Panc1 (cell line): ENCODE results near the gene ZFHX3. TPM values are rescaled to one million over a fixed set of nuclear protein-coding genes. Genes with fewer than 3 reads are reported as not detected.
A peak's percentile ranks its signal among the peaks of the same experiment; 100 is the strongest.

Source experiments
- ATAC-seq: fragments of 200-7000 bp; cut with Tn5 transposase; 2 replicates; pipeline ENCODE4 v1.9.1; 2020; ENCODE audit warnings: mild to moderate bottlenecking, moderate library complexity
- BruUV-seq: library from RNA; stranded (reverse); fragments of 400-500 nt; replicated peaks from 2 replicates; lab custom pipeline; 2021; lab: Mats Ljungman, UMichigan
- CTCF ChIA-PET: fragments of 300-600 bp; sonication (Branson Sonifier 250); formaldehyde crosslinking; loops from one replicate; lab custom pipeline; 2022; ENCODE audit warnings: antibody characterized with exemption; lab: Charles Lee
- POLR2A ChIA-PET: fragments of 300-600 bp; sonication (Branson Sonifier 250); formaldehyde crosslinking; loops from one replicate; lab custom pipeline; 2022; ENCODE audit warnings: antibody characterized with exemption; lab: Charles Lee
- DNase-seq: peaks from one replicate; pipeline ENCODE4 v3.0.0-alpha.2; 2010; ENCODE audit warnings: low read depth, low spot score
- H3K27ac ChIP-seq: 2 replicates; pipeline ENCODE4 v1.5.1; 2011; ENCODE audit warnings: mild to moderate bottlenecking, low read length, inconsistent platforms
- H3K27me3 ChIP-seq: fragments of 200-500 bp; sonication (Bioruptor generic); 2 replicates; pipeline ENCODE4 v1.6.0; 2014; ENCODE audit warnings: low read length, inconsistent platforms; ENCODE audit not compliant: control insufficient read depth, insufficient read depth
- H3K36me3 ChIP-seq: fragments of 200-500 bp; sonication (Bioruptor generic); 2 replicates; pipeline ENCODE4 v1.5.1; 2014; ENCODE audit warnings: inconsistent platforms, mild to moderate bottlenecking, low read length, moderate library complexity; ENCODE audit not compliant: control insufficient read depth, insufficient read depth
- H3K4me1 ChIP-seq: 2 replicates; pipeline ENCODE4 v1.5.1; 2011; ENCODE audit warnings: inconsistent platforms, mild to moderate bottlenecking, low read length, moderate library complexity; ENCODE audit not compliant: control insufficient read depth, insufficient read depth
- H3K4me3 ChIP-seq, 2 experiments: 2 replicates each; pipeline ENCODE4 v1.5.1; 2011 to 2012; ENCODE audit warnings: low read depth in 2 of 2, low read length in 2 of 2, mild to moderate bottlenecking in 2 of 2, inconsistent platforms in 1 of 2, moderate library complexity in 1 of 2
- H3K9me3 ChIP-seq: fragments of 200-500 bp; sonication (Bioruptor generic); 2 replicates; pipeline ENCODE4 v1.5.1; 2014; ENCODE audit warnings: low read depth, mild to moderate bottlenecking, inconsistent platforms, low read length, moderate library complexity; ENCODE audit not compliant: control insufficient read depth, insufficient read depth
- CTCF ChIP-seq: fragments of 450-650 bp; IDR thresholded peaks from 2 replicates; pipeline ENCODE4 v1.5.1; 2017; ENCODE audit warnings: mild to moderate bottlenecking
- POLR2AphosphoS5 ChIP-seq: IDR thresholded peaks from 2 replicates; pipeline ENCODE4 v1.6.1; 2012; ENCODE audit warnings: mild to moderate bottlenecking, low read depth, low read length, moderate library complexity
- REST ChIP-seq, 2 experiments: IDR thresholded peaks; 2 replicates each; pipeline ENCODE4 v1.6.1; 2011 to 2012; ENCODE audit warnings: low read depth in 2 of 2, control low read depth in 1 of 2, low read length in 1 of 2, mild to moderate bottlenecking in 1 of 2, moderate library complexity in 1 of 2; ENCODE audit not compliant: insufficient read depth in 1 of 2
- SIN3A ChIP-seq: IDR thresholded peaks from 2 replicates; pipeline ENCODE4 v1.6.1; 2012; ENCODE audit warnings: low read depth, mild to moderate bottlenecking, low read length, moderate library complexity, borderline replicate concordance; ENCODE audit not compliant: insufficient read depth
- TCF7L2 ChIP-seq: IDR thresholded peaks from 2 replicates; pipeline ENCODE4 v1.6.1; 2011; ENCODE audit warnings: mild to moderate bottlenecking, low read depth, low read length, inconsistent platforms
- in situ Hi-C: cut with HindIII; loops from 2 replicates; pipeline ENCODE4 v1.10.0; 2016; ENCODE audit warnings: low sequenced_read_pairs, low pct_unique_long_range_greater_than_20kb
- intact Hi-C: fragments of 100-400 bp; cut with micrococcal nuclease; formaldehyde crosslinking; loops from one replicate; pipeline ENCODE4 v1.10.0; 2022; ENCODE audit not compliant: unreplicated experiment
- total RNA-seq: library from RNA; stranded (reverse); gene quantifications from one replicate; pipeline ENCODE4 v1.2.1, GENCODE V29; 2021; ENCODE audit not compliant: unreplicated experiment

The ZFHX3 gene
- total RNA-seq, 1 experiment from 2014 or later: 7.1 TPM

GRCh38 chr16:73054813-73055482, 7.0 kb upstream of the ZFHX3 start:
- Histone ChIP-seq H3K9me3 (no peaks in the 10 kb centered on the region), H3K36me3 (no peaks in the 10 kb centered on the region), H3K27me3 (no peaks in the 10 kb centered on the region), H3K27ac (peak overlapping the region; percentile 84), H3K4me3 (peak overlapping the region; percentile 60 to 64), H3K4me1 (peaks cover 43% of the 10 kb centered on the region)
- BruUV-seq: no TSS peak
- ATAC-seq (peak; percentile 28), DNase-seq (no peak)
- ChIA-PET CTCF (interaction anchor here (0.6 to 0.7 kb wide), 5 partner anchors 9 to 586 kb away, joined by 3 to 9 read pairs (median 3); no protein-coding TSS in a partner anchor), POLR2A (interaction anchor here (0.6 to 0.7 kb wide), 2 partner anchors 390 to 923 kb away, joined by 6 to 9 read pairs; no protein-coding TSS in a partner anchor)
- TF ChIP-seq REST (IDR thresholded peaks at IDR 0.05; ENCODE audit: insufficient read depth in 1 of 2, low read depth in 2 of 2, low read length in 1 of 2) (no peak), TCF7L2 (no peak; the same call in 1 of the 2 replicates), POLR2AphosphoS5 (no peak), SIN3A (no peak), CTCF (no peak)
- in situ Hi-C loops: no loop called here
- intact Hi-C loops: loop anchor here (10.0 kb wide), 1 partner anchor 550 kb away; no protein-coding TSS in a partner anchor

- peak overlapping the region; percentile 84 for H3K27ac ChIP-seq
- peaks cover 45% of the 10 kb centered on the region for H3K4me1 ChIP-seq
- DNase-seq: no peak
- in situ Hi-C loops: no loop called here
- intact Hi-C loops: loop anchor here (10.0 kb wide), 1 partner anchor 550 kb away; no protein-coding TSS in a partner anchor
- peak overlapping the region; percentile 60 to 64 for H3K4me3 ChIP-seq
- ChIA-PET CTCF (interaction anchor here (0.6 to 0.7 kb wide), 5 partner anchors 11 to 586 kb away, joined by 3 to 9 read pairs (median 7); no protein-coding TSS in a partner anchor), POLR2A (interaction anchor here (0.6 to 0.7 kb wide), 2 partner anchors 389 to 923 kb away, joined by 6 to 9 read pairs; no protein-coding TSS in a partner anchor)
- no TSS peak for BruUV-seq
- no peaks in the 10 kb centered on the region for H3K9me3 ChIP-seq
- no peaks in the 10 kb centered on the region for H3K27me3 ChIP-seq
- TF ChIP-seq CTCF (no peak), SIN3A (no peak), REST (IDR thresholded peaks at IDR 0.05; ENCODE audit: insufficient read depth in 1 of 2, low read depth in 2 of 2, low read length in 1 of 2) (no peak), TCF7L2 (0 out of 2 replicates have a peak, but pooled peaks have one; percentile 47), POLR2AphosphoS5 (no peak)
- H3K36me3 ChIP-seq: no peaks in the 10 kb centered on the region
- no peak for ATAC-seq
These were observed 6.5 kb upstream of the ZFHX3 start for GRCh38 chr16:73054498-73054812.
